Right lobe of liver (tissue), 4 donors: ENCODE measurements around the gene SMC5.

Experiments used
- CTCF ChIP-seq, 4 donors: fragments of 200-600 bp in 3 of 4; fragments of 450-650 bp in 1 of 4; IDR thresholded peaks; one replicate each; pipeline versions ENCODE4 v1.5.1 to v1.8.0; 2016 to 2022; ENCODE audit warnings: antibody characterized with exemption in 4 of 4, mild to moderate bottlenecking in 2 of 4
- POLR2A ChIP-seq: fragments of 450-650 bp; IDR thresholded peaks from one replicate; pipeline ENCODE4 v1.6.1; 2017; ENCODE audit warnings: antibody characterized with exemption, mild to moderate bottlenecking
- donor health status: DM: no; HTN: no; CAD: no.
- donor health status: DM: no; HTN: no; CAD: no.
- donor health status: DM: no; HTN: yes; CAD: no.

GRCh38 chr9:70392850-70393249 is 134.1 kb downstream of the SMC5 start:
- TF ChIP-seq CTCF (IDR thresholded peaks at IDR 0.05) = no peak
- TF ChIP-seq POLR2A = no peak
